ENCODE measurements around the gene LIPM. TPM values are rescaled to one million over a fixed set of nuclear protein-coding genes. Genes with fewer than 3 reads are reported as not detected.
A peak's percentile ranks its signal among the peaks of the same experiment; 100 is the strongest.

LIPM gene
- total RNA-seq, 1 donor from 2014 or later, result not detected

GRCh38 chr10:88800152-88801125, 2.1 kb upstream of the LIPM start:
- FAIRE-seq (no peak), DNase-seq (ENCODE audit: low spot score in 2 of 2) (no peak)

- DNase-seq (ENCODE audit: low spot score in 2 of 2), result no peak
Measured at GRCh38 chr10:88803641-88804040, 1.1 kb downstream of the LIPM start.

DNA sequence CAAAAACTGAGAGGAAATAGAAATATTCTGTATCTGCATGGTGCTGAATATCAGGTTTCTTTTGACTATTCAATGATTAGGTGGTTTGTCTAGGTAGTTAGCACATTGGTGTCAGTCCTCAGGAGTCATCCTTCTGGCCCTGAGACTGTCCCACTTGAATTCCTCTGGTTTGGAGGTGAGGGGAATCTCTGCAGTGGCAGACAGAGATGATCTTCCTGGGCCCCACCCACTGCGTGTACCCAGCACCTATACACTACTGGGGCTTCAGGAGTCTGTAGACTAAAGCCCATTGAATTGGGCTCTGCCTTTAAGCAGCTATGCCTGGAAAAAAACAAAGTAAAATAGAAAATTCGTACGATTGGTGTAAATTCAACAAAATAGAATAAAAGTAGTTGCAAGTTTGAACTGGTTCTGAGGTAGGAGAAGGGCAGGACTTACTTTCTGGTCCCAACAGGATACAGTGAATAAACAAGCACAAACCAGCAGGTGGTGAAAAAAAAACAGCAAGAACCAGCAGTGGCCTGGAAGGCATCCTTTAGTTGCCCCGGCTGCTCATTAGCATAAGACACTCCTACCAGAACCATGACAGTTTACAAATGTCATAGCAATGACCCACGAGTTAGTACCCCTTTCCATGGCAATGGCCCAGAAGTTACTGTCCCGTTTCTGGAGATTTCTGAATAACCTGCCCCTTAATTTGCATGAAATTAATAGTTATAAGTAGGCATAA, 1.7 kb downstream of the LIPM start:
- DNase-seq (ENCODE audit: low spot score in 2 of 2) (no peak), FAIRE-seq (no peak)

More at GRCh38 chr10:88803641-88804040, 1.1 kb downstream of the LIPM start:
- FAIRE-seq, result no peak

DNA sequence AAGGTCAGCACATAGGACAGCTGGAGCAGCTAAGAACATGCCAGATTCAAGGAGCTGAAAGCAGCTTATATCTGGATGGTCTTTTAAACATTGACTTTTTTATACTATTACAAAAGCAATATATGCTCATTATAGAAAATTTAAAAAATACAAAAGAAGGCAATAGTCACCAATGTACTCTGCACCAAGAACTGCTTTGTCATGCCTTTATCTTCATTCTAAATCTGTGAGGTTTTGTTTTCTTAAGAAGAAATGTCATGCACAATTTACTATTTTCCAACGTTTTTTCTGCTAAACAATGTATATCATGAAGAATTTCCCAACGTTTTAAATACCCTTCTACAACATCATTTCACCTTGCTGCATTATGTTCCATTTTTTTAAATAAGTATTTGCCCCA, 2.8 kb downstream of the LIPM start:
- DNase-seq (ENCODE audit: low spot score in 2 of 2) (no peak), FAIRE-seq (no peak)

GRCh38 chr10:88805924-88806323, 3.4 kb downstream of the LIPM start:
- no peak for FAIRE-seq
- no peak for DNase-seq (ENCODE audit: low spot score in 2 of 2)

GRCh38 chr10:88809621-88810020, 7.1 kb downstream of the LIPM start:
- no peak for FAIRE-seq

GRCh38 chr10:88810196-88810961, 7.8 kb downstream of the LIPM start:
- FAIRE-seq (no peak), DNase-seq (ENCODE audit: low spot score in 2 of 2) (no peak)

More at GRCh38 chr10:88809621-88810020, 7.1 kb downstream of the LIPM start:
- no peak for DNase-seq (ENCODE audit: low spot score in 2 of 2)

GRCh38 chr10:88813200-88813599, 10.7 kb downstream of the LIPM start:
- DNase-seq (ENCODE audit: low spot score in 2 of 2), result no peak
- FAIRE-seq, result no peak

- FAIRE-seq (no peak), DNase-seq (ENCODE audit: low spot score in 2 of 2) (no peak)
Measured at GRCh38 chr10:88819290-88819689, 16.8 kb downstream of the LIPM start.

DNA sequence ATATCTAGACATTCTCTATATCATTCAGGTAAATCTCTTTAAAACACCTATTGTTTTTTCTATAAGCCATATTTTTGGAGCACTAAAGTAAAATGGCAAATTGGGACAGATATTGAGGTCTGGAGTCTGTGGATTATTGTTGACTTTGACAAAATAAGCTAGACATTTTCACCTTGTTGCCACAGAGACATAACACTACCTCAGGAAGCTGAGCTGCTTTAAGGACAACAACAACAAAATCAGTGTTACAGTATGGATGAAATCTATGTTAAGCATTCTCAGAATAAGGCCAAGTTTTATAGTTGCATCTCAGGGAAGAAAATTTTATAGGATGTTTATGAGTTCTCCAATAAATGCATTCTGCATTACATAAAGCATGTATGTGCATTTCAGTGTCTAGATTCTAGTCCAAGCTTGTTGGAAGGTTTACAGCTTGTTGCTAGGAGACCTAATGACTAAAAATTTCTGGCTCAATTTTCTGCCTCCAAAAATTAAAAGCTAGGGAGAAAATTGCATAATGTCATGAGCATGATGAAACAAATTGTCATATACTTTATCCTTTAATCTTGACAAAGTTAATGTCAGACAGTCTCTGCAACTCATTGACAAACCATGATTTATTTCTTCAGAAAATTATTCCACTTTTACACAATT, 18.3 kb downstream of the LIPM start:
- DNase-seq (ENCODE audit: low spot score in 2 of 2) (no peak), FAIRE-seq (no peak)

DNA sequence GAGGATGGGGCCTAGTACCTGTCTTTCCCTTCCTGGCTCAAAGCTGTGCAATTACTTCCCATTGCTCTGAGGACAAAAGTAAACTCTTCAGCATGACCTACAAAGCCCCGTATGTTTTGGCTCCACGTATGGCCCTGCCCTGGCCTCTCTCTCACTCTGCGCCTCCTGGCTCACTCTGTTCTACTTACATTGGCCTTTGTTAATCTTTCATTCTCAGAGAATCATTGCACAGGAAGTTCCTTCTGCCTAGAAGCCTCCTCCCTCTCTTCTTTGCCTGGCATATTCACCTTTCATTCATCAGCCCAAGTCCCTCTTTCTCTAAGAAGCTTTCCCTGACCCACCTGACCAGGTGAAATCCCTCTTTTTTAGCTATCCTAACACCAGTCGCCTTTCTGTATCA, 23.9 kb downstream of the LIPM start:
- DNase-seq (ENCODE audit: low spot score in 2 of 2), result no peak
- FAIRE-seq, result no peak

GRCh38 chr10:88827671-88828070, 25.1 kb downstream of the LIPM start:
- DNase-seq (ENCODE audit: low spot score in 2 of 2), result no peak
- no peak for FAIRE-seq

- no peak for FAIRE-seq
- DNase-seq (ENCODE audit: low spot score in 2 of 2), result no peak
Measured at GRCh38 chr10:88828310-88828709, 25.8 kb downstream of the LIPM start.

DNA sequence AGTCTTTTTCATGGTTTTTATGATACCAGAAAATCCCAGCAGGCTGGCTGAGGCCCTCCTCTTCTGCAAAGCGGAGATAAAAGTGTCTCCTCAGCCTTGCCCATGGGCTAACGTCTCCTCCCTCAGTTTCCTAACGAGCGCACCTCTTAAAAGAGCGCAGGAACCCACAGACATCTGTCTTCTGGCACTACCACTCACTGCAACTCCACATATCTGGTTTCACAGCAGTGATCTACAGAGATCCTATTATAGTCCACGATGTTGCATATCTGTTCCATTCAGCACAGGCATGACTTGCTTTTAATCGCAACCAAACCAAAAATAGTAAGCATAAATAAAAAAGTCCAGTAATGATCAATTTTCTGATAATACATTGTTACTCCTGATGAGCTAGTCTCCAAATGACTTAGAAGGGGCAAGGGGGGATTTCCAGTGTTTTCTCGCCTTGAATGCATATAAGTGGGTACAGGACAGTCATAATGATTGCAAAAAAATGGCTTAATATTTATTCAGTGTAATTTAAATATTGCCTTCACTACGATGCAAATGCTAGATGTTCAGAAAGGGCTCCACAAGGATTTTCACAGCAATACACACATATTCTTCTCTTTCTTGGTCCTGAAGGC, 28.2 kb downstream of the LIPM start:
- no peak for DNase-seq (ENCODE audit: low spot score in 2 of 2)
- no peak for FAIRE-seq

GRCh38 chr10:88831709-88832108, 29.2 kb downstream of the LIPM start:
- no peak for FAIRE-seq
- no peak for DNase-seq (ENCODE audit: low spot score in 2 of 2)

DNA sequence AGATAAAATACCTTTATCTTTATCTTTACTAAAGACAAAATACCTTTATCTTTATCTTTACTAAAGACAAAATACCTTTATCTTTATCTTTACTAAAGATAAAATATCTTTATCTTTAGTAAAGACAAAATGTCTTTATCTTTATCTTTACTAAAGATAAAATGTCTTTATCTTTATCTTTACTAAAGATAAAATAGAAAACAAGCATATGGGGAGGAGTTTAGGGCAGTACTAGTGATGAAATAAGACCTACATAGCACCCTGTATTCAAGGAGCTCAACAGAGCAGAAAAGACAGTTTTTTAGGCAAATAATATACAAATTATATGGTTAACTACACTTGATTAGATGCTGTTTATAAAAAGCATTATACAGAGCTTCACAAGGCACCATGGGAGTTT, 29.8 kb downstream of the LIPM start:
- peak; percentile 67 for FAIRE-seq

GRCh38 chr10:88833156-88833555, 30.6 kb downstream of the LIPM start:
- DNase-seq (ENCODE audit: low spot score in 2 of 2) (no peak), FAIRE-seq (no peak)

More for the DNA sequence above, 29.8 kb downstream of the LIPM start:
- DNase-seq (ENCODE audit: low spot score in 2 of 2), result no peak

GRCh38 chr10:88833723-88834122, 31.2 kb downstream of the LIPM start:
- no peak for FAIRE-seq
- no peak for DNase-seq (ENCODE audit: low spot score in 2 of 2)

- FAIRE-seq, result peak; percentile 79
Measured at GRCh38 chr10:88835096-88835909, 32.8 kb downstream of the LIPM start.

More at GRCh38 chr10:88835096-88835909, 32.8 kb downstream of the LIPM start:
- peak; percentile 8 to 41 for DNase-seq (ENCODE audit: low spot score in 2 of 2)
